Measurements from ENCODE around the gene CHRNA5. TPM values are rescaled to one million over a fixed set of nuclear protein-coding genes. Genes with fewer than 3 reads are reported as not detected.

CHRNA5 gene
- total RNA-seq, 1 donor from 2014 or later: 23.0 TPM

DNA sequence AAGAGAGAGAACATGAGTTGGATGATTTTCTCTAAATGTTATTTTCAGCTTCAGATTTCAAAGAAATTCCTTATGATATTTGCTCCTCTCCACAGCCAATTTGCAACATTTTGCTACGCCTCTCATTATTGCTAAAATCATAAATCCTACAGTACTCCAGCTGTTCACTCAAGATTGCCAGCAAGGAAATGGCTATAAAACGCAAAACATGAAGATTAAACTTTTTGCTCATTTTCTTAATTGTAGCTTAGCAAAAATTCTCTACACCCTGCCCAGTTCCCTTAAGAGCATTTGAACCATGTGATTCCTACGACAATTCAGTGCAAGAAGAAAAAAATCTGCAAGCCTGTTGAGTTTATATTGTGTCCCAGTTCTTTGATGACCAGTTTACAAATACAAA lies 48.7 kb downstream of the CHRNA5 start:
- Mint-ChIP-seq H3K4me3 (no peak overlapping the region), H3K4me1 (peaks cover 6% of the 10 kb centered on the region), H3K27ac (ENCODE audit: unreplicated experiment) (no peak overlapping the region), H3K36me3 (ENCODE audit: low read depth) (no peaks in the 10 kb centered on the region), H3K27me3 (ENCODE audit: low read depth) (peaks cover 24% of the 10 kb centered on the region), H3K9me3 (no peaks in the 10 kb centered on the region)
- TF ChIP-seq, protein P1, sequence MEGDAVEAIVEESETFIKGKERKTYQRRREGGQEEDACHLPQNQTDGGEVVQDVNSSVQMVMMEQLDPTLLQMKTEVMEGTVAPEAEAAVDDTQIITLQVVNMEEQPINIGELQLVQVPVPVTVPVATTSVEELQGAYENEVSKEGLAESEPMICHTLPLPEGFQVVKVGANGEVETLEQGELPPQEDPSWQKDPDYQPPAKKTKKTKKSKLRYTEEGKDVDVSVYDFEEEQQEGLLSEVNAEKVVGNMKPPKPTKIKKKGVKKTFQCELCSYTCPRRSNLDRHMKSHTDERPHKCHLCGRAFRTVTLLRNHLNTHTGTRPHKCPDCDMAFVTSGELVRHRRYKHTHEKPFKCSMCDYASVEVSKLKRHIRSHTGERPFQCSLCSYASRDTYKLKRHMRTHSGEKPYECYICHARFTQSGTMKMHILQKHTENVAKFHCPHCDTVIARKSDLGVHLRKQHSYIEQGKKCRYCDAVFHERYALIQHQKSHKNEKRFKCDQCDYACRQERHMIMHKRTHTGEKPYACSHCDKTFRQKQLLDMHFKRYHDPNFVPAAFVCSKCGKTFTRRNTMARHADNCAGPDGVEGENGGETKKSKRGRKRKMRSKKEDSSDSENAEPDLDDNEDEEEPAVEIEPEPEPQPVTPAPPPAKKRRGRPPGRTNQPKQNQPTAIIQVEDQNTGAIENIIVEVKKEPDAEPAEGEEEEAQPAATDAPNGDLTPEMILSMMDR (conservative IDR thresholded peaks at IDR 0.05): no peak
- DNase-seq (ENCODE audit: low read depth, low spot score): no peak

DNA sequence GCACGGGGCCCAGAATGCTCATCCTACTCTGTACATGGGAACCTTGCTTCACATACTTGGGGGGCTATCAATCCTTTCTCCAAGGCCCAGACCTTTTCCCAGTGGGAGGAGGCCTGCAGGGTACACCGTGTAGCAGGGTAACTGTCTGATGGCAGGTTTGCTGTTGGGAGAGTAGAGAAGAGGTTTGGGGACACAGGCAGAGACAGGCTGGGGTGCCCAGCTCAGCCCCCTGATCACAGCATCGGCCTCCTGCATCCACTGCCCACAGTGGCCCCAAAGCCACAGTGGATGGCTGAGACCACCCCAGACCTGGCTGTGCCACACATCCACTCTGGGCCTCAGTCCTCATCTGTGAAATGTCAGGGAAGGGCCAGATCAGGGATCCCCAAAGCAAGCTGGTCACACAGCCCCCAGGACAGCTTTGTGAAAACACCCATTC lies 49.9 kb downstream of the CHRNA5 start:
- Mint-ChIP-seq H3K4me1 (peaks cover 6% of the 10 kb centered on the region), H3K36me3 (ENCODE audit: low read depth) (no peaks in the 10 kb centered on the region), H3K9me3 (no peaks in the 10 kb centered on the region), H3K27me3 (ENCODE audit: low read depth) (peaks cover 29% of the 10 kb centered on the region), H3K4me3 (no peak overlapping the region), H3K27ac (ENCODE audit: unreplicated experiment) (no peak overlapping the region)
- TF ChIP-seq, protein P1 (conservative IDR thresholded peaks at IDR 0.05): no peak
- DNase-seq (ENCODE audit: low read depth, low spot score): no peak

DNA sequence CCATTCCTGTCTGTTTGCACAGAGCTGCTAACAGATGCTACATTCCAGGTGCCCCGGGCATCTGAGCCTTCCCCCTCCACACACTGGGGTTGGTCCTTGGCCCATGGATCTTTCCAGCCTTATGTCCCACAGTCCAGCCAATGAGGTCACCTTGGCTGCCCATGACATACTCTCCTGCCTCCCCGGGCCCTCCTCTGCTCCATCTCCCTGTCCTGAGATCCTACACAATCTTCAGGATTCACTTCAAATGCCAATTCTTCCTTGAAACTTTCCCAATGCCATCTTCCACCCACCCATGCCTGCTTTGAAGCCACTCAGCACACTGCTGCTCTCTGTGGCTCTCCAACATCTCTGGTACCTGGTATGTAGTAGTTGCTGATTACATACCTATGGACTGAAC lies 51.2 kb downstream of the CHRNA5 start:
- H3K27me3 Mint-ChIP-seq (ENCODE audit: low read depth): peaks cover 34% of the 10 kb centered on the region
- peaks cover 6% of the 10 kb centered on the region for H3K4me1 Mint-ChIP-seq
- no peak overlapping the region for H3K4me3 Mint-ChIP-seq
- TF ChIP-seq, protein P1 (conservative IDR thresholded peaks at IDR 0.05): no peak
- H3K36me3 Mint-ChIP-seq (ENCODE audit: low read depth): peaks cover under 1% of the 10 kb centered on the region
- H3K9me3 Mint-ChIP-seq: no peaks in the 10 kb centered on the region
- no peak overlapping the region for H3K27ac Mint-ChIP-seq (ENCODE audit: unreplicated experiment)
- no peak for DNase-seq (ENCODE audit: low read depth, low spot score)

DNA sequence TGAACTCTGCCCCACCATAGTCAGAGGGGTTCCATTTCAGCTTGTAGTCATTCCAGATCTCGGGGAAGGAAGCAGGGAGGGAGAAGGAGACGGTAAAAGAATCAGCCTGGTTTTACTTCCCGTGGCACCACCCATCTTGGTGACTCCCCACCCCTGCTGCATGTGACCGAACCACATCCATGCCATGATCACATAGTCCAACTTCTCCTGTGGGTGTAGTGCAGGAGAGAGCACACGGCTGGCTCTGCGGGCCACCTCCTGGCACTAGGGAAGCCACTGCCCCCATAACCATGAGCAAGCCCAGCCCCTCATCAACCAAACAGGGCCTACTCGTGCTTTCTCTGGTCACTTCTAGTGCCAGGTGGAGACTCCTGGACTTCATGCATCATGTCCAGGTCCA lies 51.8 kb downstream of the CHRNA5 start:
- DNase-seq (ENCODE audit: low read depth, low spot score): no peak
- peaks cover 40% of the 10 kb centered on the region for H3K27me3 Mint-ChIP-seq (ENCODE audit: low read depth)
- H3K36me3 Mint-ChIP-seq (ENCODE audit: low read depth): peaks cover 2% of the 10 kb centered on the region
- no peak overlapping the region for H3K4me3 Mint-ChIP-seq
- H3K9me3 Mint-ChIP-seq: no peaks in the 10 kb centered on the region
- H3K27ac Mint-ChIP-seq (ENCODE audit: unreplicated experiment): no peak overlapping the region
- H3K4me1 Mint-ChIP-seq: peaks cover 6% of the 10 kb centered on the region
- TF ChIP-seq, protein P1 (conservative IDR thresholded peaks at IDR 0.05): no peak

DNA sequence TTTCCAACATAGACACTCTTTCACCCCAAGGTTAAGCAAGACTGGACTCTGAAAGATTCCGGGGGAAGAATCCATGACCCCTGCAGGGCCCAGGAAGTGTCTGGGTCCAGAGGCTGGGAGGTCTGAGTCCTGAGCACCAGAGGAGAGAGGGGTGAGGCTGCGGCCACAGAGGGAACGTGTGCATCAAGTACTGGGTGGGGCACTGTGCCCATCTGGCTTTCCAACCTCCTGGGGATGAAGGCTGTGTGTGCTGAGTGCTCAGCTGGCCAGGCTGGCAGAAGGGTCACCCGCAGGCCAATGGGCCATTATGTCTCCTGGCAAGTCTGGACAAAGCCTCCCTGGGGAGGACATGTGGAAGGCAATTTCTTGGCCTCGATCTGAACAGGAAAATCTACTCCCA lies 52.2 kb downstream of the CHRNA5 start:
- peaks cover 6% of the 10 kb centered on the region for H3K4me1 Mint-ChIP-seq

More for the DNA sequence above, 52.2 kb downstream of the CHRNA5 start:
- Mint-ChIP-seq H3K27ac (ENCODE audit: unreplicated experiment) (no peak overlapping the region), H3K27me3 (ENCODE audit: low read depth) (peaks cover 44% of the 10 kb centered on the region), H3K4me3 (no peak overlapping the region), H3K36me3 (ENCODE audit: low read depth) (peaks cover 2% of the 10 kb centered on the region), H3K9me3 (no peaks in the 10 kb centered on the region)
- TF ChIP-seq, protein P1 (conservative IDR thresholded peaks at IDR 0.05): no peak
- no peak for DNase-seq (ENCODE audit: low read depth, low spot score)

Measured in neural crest cell (in vitro differentiated cells).